ENCODE measurements around the gene RIPOR3.
A peak's percentile ranks its signal among the peaks of the same experiment; 100 is the strongest.

The RIPOR3 gene

GRCh38 chr20:50690650-50691572, at the start of gene RIPOR3:
TSS of gene RIPOR3 (minus strand) at chr20:50691542. CDS start at chr20:50691128, 414 bp downstream.
- Histone ChIP-seq H3K9me3 (ENCODE audit: low read length) (no peaks in the 10 kb centered on the region), H3K27me3 (ENCODE audit: control insufficient read depth in 1 of 2, insufficient read depth in 2 of 2, low read length in 2 of 2) (peaks cover 0 to 18% of the 10 kb centered on the region in 2 donors), H3K4me1 (ENCODE audit: insufficient read depth, low read length) (no peaks in the 10 kb centered on the region), H3K9ac (ENCODE audit: low read length) (no peak within 1 kb of the TSS), H3K36me3 (ENCODE audit: insufficient read depth, low read length) (no peaks in the 10 kb centered on the region), H3K4me3 (ENCODE audit: low read depth in 1 of 2, low read length in 2 of 2) (peak within 1 kb of the TSS in 1 of 2 donors; percentile 47), H3K27ac (ENCODE audit: low read depth, low read length) (no peak within 1 kb of the TSS)

- H3K27ac ChIP-seq (ENCODE audit: low read depth, low read length), result no peak overlapping the region
- H3K36me3 ChIP-seq (ENCODE audit: insufficient read depth, low read length), result no peaks in the 10 kb centered on the region
- H3K4me1 ChIP-seq (ENCODE audit: insufficient read depth, low read length), result peaks cover under 1% of the 10 kb centered on the region
- no peaks in the 10 kb centered on the region for H3K9me3 ChIP-seq (ENCODE audit: low read length)
- H3K4me3 ChIP-seq (ENCODE audit: low read depth in 1 of 2, low read length in 2 of 2), result no peak overlapping the region
- H3K27me3 ChIP-seq (ENCODE audit: control insufficient read depth in 1 of 2, insufficient read depth in 2 of 2, low read length in 2 of 2), result no peaks in the 10 kb centered on the region
- no peak overlapping the region for H3K9ac ChIP-seq (ENCODE audit: low read length)
Observed at GRCh38 chr20:50737352-50737751, 46.0 kb upstream of the RIPOR3 start.

- Histone ChIP-seq H3K27me3 (ENCODE audit: control insufficient read depth in 1 of 2, insufficient read depth in 2 of 2, low read length in 2 of 2) (no peaks in the 10 kb centered on the region), H3K9ac (ENCODE audit: low read length) (no peak overlapping the region), H3K4me1 (ENCODE audit: insufficient read depth, low read length) (peaks cover 7% of the 10 kb centered on the region), H3K9me3 (ENCODE audit: low read length) (no peaks in the 10 kb centered on the region), H3K27ac (ENCODE audit: low read depth, low read length) (no peak overlapping the region), H3K36me3 (ENCODE audit: insufficient read depth, low read length) (no peaks in the 10 kb centered on the region), H3K4me3 (ENCODE audit: low read depth in 1 of 2, low read length in 2 of 2) (no peak overlapping the region)
Observed at GRCh38 chr20:50735813-50736212, 44.5 kb upstream of the RIPOR3 start.

GRCh38 chr20:50734730-50735679, 43.7 kb upstream of the RIPOR3 start:
- H3K9ac ChIP-seq (ENCODE audit: low read length), result no peak overlapping the region
- no peak overlapping the region for H3K27ac ChIP-seq (ENCODE audit: low read depth, low read length)
- no peaks in the 10 kb centered on the region for H3K9me3 ChIP-seq (ENCODE audit: low read length)
- H3K27me3 ChIP-seq (ENCODE audit: control insufficient read depth in 1 of 2, insufficient read depth in 2 of 2, low read length in 2 of 2), result no peaks in the 10 kb centered on the region
- no peaks in the 10 kb centered on the region for H3K36me3 ChIP-seq (ENCODE audit: insufficient read depth, low read length)
- H3K4me3 ChIP-seq (ENCODE audit: low read depth in 1 of 2, low read length in 2 of 2), result no peak overlapping the region
- H3K4me1 ChIP-seq (ENCODE audit: insufficient read depth, low read length), result peaks cover 7% of the 10 kb centered on the region

GRCh38 chr20:50733644-50734349, 42.5 kb upstream of the RIPOR3 start:
- H3K4me1 ChIP-seq (ENCODE audit: insufficient read depth, low read length), result peaks cover 7% of the 10 kb centered on the region
- H3K9ac ChIP-seq (ENCODE audit: low read length), result no peak overlapping the region
- H3K27me3 ChIP-seq (ENCODE audit: control insufficient read depth in 1 of 2, insufficient read depth in 2 of 2, low read length in 2 of 2), result no peaks in the 10 kb centered on the region
- no peaks in the 10 kb centered on the region for H3K36me3 ChIP-seq (ENCODE audit: insufficient read depth, low read length)
- H3K27ac ChIP-seq (ENCODE audit: low read depth, low read length), result no peak overlapping the region
- no peak overlapping the region for H3K4me3 ChIP-seq (ENCODE audit: low read depth in 1 of 2, low read length in 2 of 2)
- no peaks in the 10 kb centered on the region for H3K9me3 ChIP-seq (ENCODE audit: low read length)

GRCh38 chr20:50731930-50732690, 40.8 kb upstream of the RIPOR3 start:
- no peaks in the 10 kb centered on the region for H3K36me3 ChIP-seq (ENCODE audit: insufficient read depth, low read length)
- H3K4me1 ChIP-seq (ENCODE audit: insufficient read depth, low read length), result peaks cover 7% of the 10 kb centered on the region
- H3K27ac ChIP-seq (ENCODE audit: low read depth, low read length), result no peak overlapping the region
- no peaks in the 10 kb centered on the region for H3K9me3 ChIP-seq (ENCODE audit: low read length)
- no peak overlapping the region for H3K9ac ChIP-seq (ENCODE audit: low read length)
- peak overlapping the region; percentile 74 to 80 for H3K4me3 ChIP-seq (ENCODE audit: low read depth in 1 of 2, low read length in 2 of 2)
- H3K27me3 ChIP-seq (ENCODE audit: control insufficient read depth in 1 of 2, insufficient read depth in 2 of 2, low read length in 2 of 2), result no peaks in the 10 kb centered on the region

- Histone ChIP-seq H3K27me3 (ENCODE audit: control insufficient read depth in 1 of 2, insufficient read depth in 2 of 2, low read length in 2 of 2) (no peaks in the 10 kb centered on the region), H3K9ac (ENCODE audit: low read length) (no peak within 1 kb of the TSS), H3K36me3 (ENCODE audit: insufficient read depth, low read length) (no peaks in the 10 kb centered on the region), H3K4me1 (ENCODE audit: insufficient read depth, low read length) (peaks cover 7% of the 10 kb centered on the region), H3K9me3 (ENCODE audit: low read length) (no peaks in the 10 kb centered on the region), H3K4me3 (ENCODE audit: low read depth in 1 of 2, low read length in 2 of 2) (peak within 1 kb of the TSS; percentile 74 to 80), H3K27ac (ENCODE audit: low read depth, low read length) (peak within 1 kb of the TSS; percentile 68)
Observed at GRCh38 chr20:50731055-50731929, 40.0 kb upstream of the RIPOR3 start, which contains the start of gene PARD6B. TSS of gene PARD6B (plus strand) at chr20:50731580. CDS start at chr20:50731787, 207 bp downstream.

- no peak overlapping the region for H3K9ac ChIP-seq (ENCODE audit: low read length)
- H3K27ac ChIP-seq (ENCODE audit: low read depth, low read length), result peak overlapping the region; percentile 68
- peak overlapping the region; percentile 74 to 80 for H3K4me3 ChIP-seq (ENCODE audit: low read depth in 1 of 2, low read length in 2 of 2)
- no peaks in the 10 kb centered on the region for H3K36me3 ChIP-seq (ENCODE audit: insufficient read depth, low read length)
- no peaks in the 10 kb centered on the region for H3K9me3 ChIP-seq (ENCODE audit: low read length)
- H3K27me3 ChIP-seq (ENCODE audit: control insufficient read depth in 1 of 2, insufficient read depth in 2 of 2, low read length in 2 of 2), result no peaks in the 10 kb centered on the region
- H3K4me1 ChIP-seq (ENCODE audit: insufficient read depth, low read length), result peaks cover 7% of the 10 kb centered on the region
Observed at GRCh38 chr20:50730765-50731054, 39.4 kb upstream of the RIPOR3 start.

GRCh38 chr20:50729901-50730764, 38.8 kb upstream of the RIPOR3 start:
- Histone ChIP-seq H3K27me3 (ENCODE audit: control insufficient read depth in 1 of 2, insufficient read depth in 2 of 2, low read length in 2 of 2) (no peaks in the 10 kb centered on the region), H3K4me3 (ENCODE audit: low read depth in 1 of 2, low read length in 2 of 2) (peak overlapping the region; percentile 74 to 80), H3K9ac (ENCODE audit: low read length) (no peak overlapping the region), H3K4me1 (ENCODE audit: insufficient read depth, low read length) (peaks cover 11% of the 10 kb centered on the region), H3K36me3 (ENCODE audit: insufficient read depth, low read length) (no peaks in the 10 kb centered on the region), H3K9me3 (ENCODE audit: low read length) (no peaks in the 10 kb centered on the region), H3K27ac (ENCODE audit: low read depth, low read length) (peak overlapping the region; percentile 68)
